A673 (cell line): ENCODE results near the gene RBMS1. TPM values are rescaled to one million over a fixed set of nuclear protein-coding genes. Genes with fewer than 3 reads are reported as not detected.

Experiments
- BruUV-seq: library from RNA; stranded (reverse); fragments of 400-500 nt; replicated peaks from 2 replicates; lab custom pipeline; 2021; lab: Mats Ljungman, UMichigan
- CTCF ChIA-PET: fragments of 300-600 bp; sonication (Branson Sonifier 250); formaldehyde crosslinking; loops from one replicate; lab custom pipeline; 2022; ENCODE audit warnings: antibody characterized with exemption; lab: Charles Lee
- POLR2A ChIA-PET: fragments of 300-600 bp; sonication (Branson Sonifier 250); formaldehyde crosslinking; loops from one replicate; lab custom pipeline; 2022; ENCODE audit warnings: antibody characterized with exemption; ENCODE audit not compliant: low non-redundant PET; lab: Charles Lee
- DNase-seq: peaks from one replicate; pipeline ENCODE4 v3.0.0-alpha.2; 2015; ENCODE audit warnings: low spot score
- H3K27ac ChIP-seq: fragments of 200-600 bp; sonication (generic); 2 replicates; pipeline ENCODE4 v1.5.1; 2016; ENCODE audit warnings: mixed run types, low read depth, mild to moderate bottlenecking, mixed read lengths, antibody characterized with exemption, low read length; ENCODE audit not compliant: poor library complexity, severe bottlenecking
- H3K27me3 ChIP-seq: fragments of 200-600 bp; sonication (generic); replicated peaks from 2 replicates; pipeline ENCODE4 v1.6.1; 2017; ENCODE audit warnings: mixed run types, low read depth, mild to moderate bottlenecking, mixed read lengths, antibody characterized with exemption, low read length; ENCODE audit not compliant: insufficient read depth, poor library complexity
- H3K36me3 ChIP-seq: fragments of 200-600 bp; sonication (generic); 2 replicates; pipeline ENCODE4 v1.6.1; 2016; ENCODE audit warnings: mixed run types, mild to moderate bottlenecking, mixed read lengths, antibody characterized with exemption, low read length; ENCODE audit not compliant: insufficient read depth, poor library complexity, severe bottlenecking
- H3K4me1 ChIP-seq: fragments of 200-600 bp; sonication (generic); 2 replicates; pipeline ENCODE4 v1.6.1; 2017; ENCODE audit warnings: mixed run types, mild to moderate bottlenecking, mixed read lengths, antibody characterized with exemption, low read length; ENCODE audit not compliant: insufficient read depth, poor library complexity, severe bottlenecking
- H3K4me3 ChIP-seq: fragments of 200-600 bp; sonication (generic); 2 replicates; pipeline ENCODE4 v1.5.1; 2016; ENCODE audit warnings: low read depth, mixed run types, mild to moderate bottlenecking, mixed read lengths, low read length; ENCODE audit not compliant: poor library complexity, severe bottlenecking
- H3K9me3 ChIP-seq: fragments of 200-600 bp; sonication (generic); 2 replicates; pipeline ENCODE4 v1.6.1; 2016; ENCODE audit warnings: mixed run types, low read depth, mild to moderate bottlenecking, mixed read lengths, antibody characterized with exemption, low read length; ENCODE audit not compliant: poor library complexity, severe bottlenecking
- EZH2 ChIP-seq: fragments of 200-600 bp; sonication (generic); IDR thresholded peaks from 2 replicates; pipeline ENCODE4 v1.6.1; 2017; ENCODE audit warnings: borderline replicate concordance, low read depth, mild to moderate bottlenecking, mixed read lengths, antibody characterized with exemption, low read length; ENCODE audit not compliant: poor library complexity, severe bottlenecking
- intact Hi-C: fragments of 100-400 bp; cut with micrococcal nuclease; formaldehyde crosslinking; loops from one replicate; pipeline ENCODE4 v1.10.0; 2022; ENCODE audit not compliant: unreplicated experiment
- total RNA-seq: library from RNA; stranded (reverse); gene quantifications from 2 replicates; pipeline ENCODE4 v1.2.3, GENCODE V29; 2021
- TF ChIP-seq, protein P1 (sequence below): fragments of 300-800, 200-600 bp; sonication (generic); conservative IDR thresholded peaks from 2 replicates; pipeline ENCODE4 v1.5.1; 2017; ENCODE audit warnings: low read depth, mild to moderate bottlenecking, antibody characterized with exemption, low read length, moderate library complexity, mixed read lengths

The RBMS1 gene
- total RNA-seq, 1 experiment from 2014 or later, result 84.9 TPM

DNA sequence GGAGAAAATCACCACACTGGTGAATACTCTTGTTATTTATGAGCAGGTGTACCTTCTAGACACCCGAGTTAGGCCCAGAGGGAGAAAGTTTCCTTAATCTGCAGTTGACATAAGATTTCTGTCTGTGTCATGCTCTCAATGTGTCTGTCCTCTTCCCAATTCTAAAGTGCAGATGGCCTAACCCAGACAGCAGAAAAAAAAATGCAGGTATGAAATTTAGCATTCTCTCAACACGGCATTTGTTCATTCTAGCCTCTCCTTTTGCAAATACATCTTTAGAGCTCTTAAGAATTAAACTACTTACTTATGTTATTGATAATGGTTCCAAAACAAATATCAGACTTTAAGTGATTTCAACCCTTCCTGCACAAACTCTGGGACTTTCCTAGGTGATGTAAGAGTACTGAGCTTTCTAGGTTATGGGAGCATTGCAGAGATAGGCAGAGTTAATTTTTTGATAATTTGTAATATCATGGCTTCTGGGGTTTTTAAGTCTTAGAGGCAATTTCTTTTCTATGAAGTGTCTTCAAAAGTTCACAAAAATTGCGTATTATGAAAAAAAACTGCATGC, 260.6 kb downstream of the RBMS1 start:
- ChIA-PET POLR2A (no interaction called here), CTCF (no interaction called here)
- H3K27me3 ChIP-seq, result no peaks in the 10 kb centered on the region
- no peak overlapping the region for H3K27ac ChIP-seq
- no peaks in the 10 kb centered on the region for H3K9me3 ChIP-seq
- no peaks in the 10 kb centered on the region for H3K36me3 ChIP-seq
- H3K4me1 ChIP-seq, result peaks cover 9% of the 10 kb centered on the region
- no peak overlapping the region for H3K4me3 ChIP-seq
- BruUV-seq, result no TSS peak
- intact Hi-C loops, result no loop called here
- TF ChIP-seq, protein P1, sequence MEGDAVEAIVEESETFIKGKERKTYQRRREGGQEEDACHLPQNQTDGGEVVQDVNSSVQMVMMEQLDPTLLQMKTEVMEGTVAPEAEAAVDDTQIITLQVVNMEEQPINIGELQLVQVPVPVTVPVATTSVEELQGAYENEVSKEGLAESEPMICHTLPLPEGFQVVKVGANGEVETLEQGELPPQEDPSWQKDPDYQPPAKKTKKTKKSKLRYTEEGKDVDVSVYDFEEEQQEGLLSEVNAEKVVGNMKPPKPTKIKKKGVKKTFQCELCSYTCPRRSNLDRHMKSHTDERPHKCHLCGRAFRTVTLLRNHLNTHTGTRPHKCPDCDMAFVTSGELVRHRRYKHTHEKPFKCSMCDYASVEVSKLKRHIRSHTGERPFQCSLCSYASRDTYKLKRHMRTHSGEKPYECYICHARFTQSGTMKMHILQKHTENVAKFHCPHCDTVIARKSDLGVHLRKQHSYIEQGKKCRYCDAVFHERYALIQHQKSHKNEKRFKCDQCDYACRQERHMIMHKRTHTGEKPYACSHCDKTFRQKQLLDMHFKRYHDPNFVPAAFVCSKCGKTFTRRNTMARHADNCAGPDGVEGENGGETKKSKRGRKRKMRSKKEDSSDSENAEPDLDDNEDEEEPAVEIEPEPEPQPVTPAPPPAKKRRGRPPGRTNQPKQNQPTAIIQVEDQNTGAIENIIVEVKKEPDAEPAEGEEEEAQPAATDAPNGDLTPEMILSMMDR, result no peak
- no peak for TF ChIP-seq EZH2
- DNase-seq, result no peak

DNA sequence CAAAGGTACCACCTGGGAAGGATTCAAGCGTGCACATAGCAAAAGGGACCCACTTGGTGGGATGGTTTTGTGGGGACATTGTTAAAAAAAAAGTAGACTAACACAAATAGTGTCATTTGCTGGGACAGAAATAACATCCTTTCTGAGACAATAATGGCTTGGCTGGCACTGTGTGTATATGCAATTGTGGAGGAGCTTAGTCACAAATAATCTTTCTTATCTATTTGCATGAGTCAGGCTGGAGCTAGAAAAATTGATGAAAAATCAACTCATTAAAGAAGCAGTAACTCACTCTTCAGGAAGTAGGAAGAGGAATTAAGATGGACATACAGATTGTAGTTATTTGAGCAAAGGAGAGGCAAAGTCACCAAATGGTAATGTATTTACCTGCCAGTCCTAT, 264.0 kb downstream of the RBMS1 start:
- Histone ChIP-seq H3K36me3 (no peaks in the 10 kb centered on the region), H3K9me3 (no peaks in the 10 kb centered on the region), H3K27ac (no peak overlapping the region), H3K4me3 (no peak overlapping the region), H3K27me3 (no peaks in the 10 kb centered on the region), H3K4me1 (peaks cover 9% of the 10 kb centered on the region)
- ChIA-PET POLR2A (no interaction called here), CTCF (no interaction called here)
- intact Hi-C loops, result no loop called here
- TF ChIP-seq EZH2, result no peak
- TF ChIP-seq, protein P1, result no peak
- DNase-seq, result no peak
- no TSS peak for BruUV-seq

DNA sequence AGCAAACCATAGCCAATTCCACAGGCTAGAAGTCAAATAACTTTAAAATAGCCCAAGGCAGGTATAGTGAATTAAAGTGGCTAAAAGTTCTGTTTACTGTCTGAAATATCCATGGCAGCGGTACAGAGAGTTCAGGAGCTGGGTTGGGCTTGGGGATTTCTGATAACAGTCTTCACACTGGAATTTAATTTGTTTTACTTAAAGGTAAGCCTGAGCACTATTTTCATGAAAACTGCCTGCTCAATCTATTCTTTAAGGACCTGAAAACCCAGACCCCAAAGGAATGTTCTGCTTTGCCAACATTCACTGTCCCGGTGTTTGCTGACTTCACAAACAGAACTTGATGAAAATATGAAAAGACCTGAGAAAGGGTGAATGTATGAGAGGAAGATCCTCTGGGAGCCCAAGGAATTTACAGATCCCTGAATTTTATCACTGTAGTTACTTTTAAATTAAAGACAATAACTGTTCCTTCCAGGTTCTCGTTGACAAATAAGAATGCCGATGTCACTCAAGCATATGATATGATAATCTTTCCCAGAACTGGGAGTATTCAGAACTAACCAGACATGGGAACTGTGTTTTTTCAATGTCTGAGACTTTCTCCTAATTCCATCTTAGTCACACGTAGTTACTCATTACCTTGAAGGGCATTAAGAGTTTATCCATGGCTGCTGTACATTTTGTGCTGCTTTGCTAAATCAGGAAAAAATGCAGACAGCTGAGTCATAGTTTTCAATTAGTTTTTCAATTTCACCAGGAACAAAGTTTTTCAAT, 265.3 kb downstream of the RBMS1 start:
- no TSS peak for BruUV-seq
- H3K4me3 ChIP-seq, result no peak overlapping the region
- H3K27ac ChIP-seq, result no peak overlapping the region
- peaks cover 16% of the 10 kb centered on the region for H3K4me1 ChIP-seq
- TF ChIP-seq EZH2, result no peak
- TF ChIP-seq, protein P1, result no peak
- ChIA-PET POLR2A (no interaction called here), CTCF (no interaction called here)
- no peaks in the 10 kb centered on the region for H3K36me3 ChIP-seq
- intact Hi-C loops, result no loop called here
- DNase-seq, result no peak
- H3K9me3 ChIP-seq, result no peaks in the 10 kb centered on the region
- no peaks in the 10 kb centered on the region for H3K27me3 ChIP-seq
